BJ (cell line): ENCODE measurements around the gene WDR91. TPM values are rescaled to one million over a fixed set of nuclear protein-coding genes. Genes with fewer than 3 reads are reported as not detected.
"Not testable (repeated sequence)": the region's sequence is repeated elsewhere in the genome, so short reads cannot be mapped to it uniquely, and the experiment has no call there.

Experiments used
- CTCF ChIA-PET: fragments of 350-600 bp; formaldehyde crosslinking; extraction: SDS; loops from one replicate; lab custom pipeline; 2021; ENCODE audit warnings: antibody characterized with exemption, inconsistent platforms; lab: Yijun Ruan, JAX
- POLR2A ChIA-PET: fragments of 300-600 bp; sonication (Branson Sonifier 250); formaldehyde crosslinking; extraction: SDS; loops from one replicate; lab custom pipeline; 2021; ENCODE audit warnings: antibody characterized with exemption; lab: Charles Lee
- DNase-seq: peaks from one replicate; pipeline ENCODE4 v3.0.0-alpha.2; 2011; ENCODE audit warnings: low read depth
- H3K27me3 ChIP-seq: 2 replicates; pipeline ENCODE4 v1.6.0; 2011; ENCODE audit warnings: low read length; ENCODE audit not compliant: control insufficient read depth, insufficient read depth
- H3K36me3 ChIP-seq: 2 replicates; pipeline ENCODE4 v1.5.1; 2011; ENCODE audit warnings: low read length; ENCODE audit not compliant: control insufficient read depth, insufficient read depth
- H3K4me3 ChIP-seq: 2 replicates; pipeline ENCODE4 v1.5.1; 2011; ENCODE audit warnings: low read depth, mild to moderate bottlenecking, control low read depth, low read length
- CTCF ChIP-seq: IDR thresholded peaks from 2 replicates; pipeline ENCODE4 v1.5.1; 2011; ENCODE audit warnings: low read depth, mild to moderate bottlenecking, control low read depth, inconsistent platforms, low read length, moderate library complexity; ENCODE audit not compliant: insufficient read depth
- polyA plus RNA-seq: library from polyadenylated mRNA; depleted of rRNA; stranded (reverse); fragments of >200 nt; gene quantifications from 2 replicates; pipeline ENCODE4 v1.2.3, GENCODE V29; 2011

Gene WDR91
- polyA plus RNA-seq, 1 experiment = 14.2 TPM

- Histone ChIP-seq H3K4me3 (no peak overlapping the region), H3K36me3 (no peaks in the 10 kb centered on the region), H3K27me3 (0 out of 2 replicates have a peak, but pooled peaks cover 2% of the 10 kb centered on the region)
- ChIA-PET POLR2A (no interaction called here), CTCF (interaction anchor here (0.8 to 1.4 kb wide), 4 partner anchors 13 to 63 kb away, joined by 3 to 4 read pairs (median 3); no protein-coding TSS in a partner anchor)
- DNase-seq = no peak
- no peak for TF ChIP-seq CTCF
Measured at GRCh38 chr7:135217645-135218509, 6.6 kb upstream of the WDR91 start.

GRCh38 chr7:135215698-135216097 is 4.4 kb upstream of the WDR91 start:
- ChIA-PET CTCF (no interaction called here), POLR2A (no interaction called here)
- TF ChIP-seq CTCF = no peak
- Histone ChIP-seq H3K36me3 (no peaks in the 10 kb centered on the region), H3K27me3 (0 out of 2 replicates have a peak, but pooled peaks cover 2% of the 10 kb centered on the region), H3K4me3 (no peak overlapping the region)
- DNase-seq = no peak

GRCh38 chr7:135215180-135215579 is 3.9 kb upstream of the WDR91 start:
- H3K4me3 ChIP-seq = no peak overlapping the region
- 0 out of 2 replicates have a peak, but pooled peaks cover under 1% of the 10 kb centered on the region for H3K27me3 ChIP-seq
- ChIA-PET CTCF (interaction anchor here (0.7 kb wide), 2 partner anchors 27 to 367 kb away, joined by 3 read pairs; no protein-coding TSS in a partner anchor), POLR2A (no interaction called here)
- no peaks in the 10 kb centered on the region for H3K36me3 ChIP-seq
- DNase-seq = no peak
- TF ChIP-seq CTCF = no peak

- TF ChIP-seq CTCF = no peak
- CTCF ChIA-PET = no interaction called here
- Histone ChIP-seq H3K27me3 (no peaks in the 10 kb centered on the region), H3K36me3 (no peaks in the 10 kb centered on the region), H3K4me3 (no peak overlapping the region)
- no peak for DNase-seq
- POLR2A ChIA-PET = no interaction called here
Measured at GRCh38 chr7:135213831-135214230, 2.5 kb upstream of the WDR91 start.

GRCh38 chr7:135211946-135212685 is 790 bp upstream of the WDR91 start:
- not testable (repeated sequence) for DNase-seq

More at GRCh38 chr7:135211946-135212685, 790 bp upstream of the WDR91 start:
- H3K4me3 ChIP-seq = peak overlapping the region; percentile 74
- H3K36me3 ChIP-seq, H3K27me3 ChIP-seq: not testable (repeated sequence)
- POLR2A ChIA-PET = interaction anchor here (0.6 kb wide), 1 partner anchor 473 kb away, joined by 3 read pairs; no protein-coding TSS in a partner anchor
- CTCF ChIA-PET = interaction anchor here (1.0 to 1.2 kb wide), 2 partner anchors 522 to 780 kb away, joined by 3 read pairs; no protein-coding TSS in a partner anchor
